ENCODE measurements around the gene SUMO2.

The SUMO2 gene

DNA sequence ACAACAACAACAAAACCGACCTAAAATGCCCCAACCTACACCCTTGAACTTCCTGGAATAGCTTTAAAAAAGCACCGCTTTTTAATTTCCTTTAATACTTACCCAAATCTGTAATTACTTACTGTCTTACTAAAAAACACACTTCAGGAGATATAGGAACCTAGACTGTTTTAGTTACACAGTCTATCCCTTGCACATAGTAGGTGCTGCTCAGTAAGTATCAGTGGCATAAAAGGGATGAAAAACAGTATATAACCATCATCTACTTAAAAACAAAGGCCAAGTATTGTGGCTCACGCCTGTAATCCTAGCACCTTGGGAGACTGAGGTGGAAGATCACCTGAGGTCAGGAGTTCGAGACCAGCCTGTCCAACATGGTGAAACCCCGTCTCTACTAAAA is 6.1 kb downstream of the SUMO2 start:
- H4K91ac ChIP-seq (ENCODE audit: low read depth, low read length, poor library complexity) = no peak overlapping the region
- H3K9ac ChIP-seq (ENCODE audit: low read depth, low read length, poor library complexity) = no peak overlapping the region
- H4K8ac ChIP-seq (ENCODE audit: low read depth, low read length) = no peak overlapping the region
- H3K14ac ChIP-seq (ENCODE audit: low read length) = no peak overlapping the region
- no peak overlapping the region for H3K4ac ChIP-seq (ENCODE audit: low read length)
- peaks cover 3% of the 10 kb centered on the region for H3K79me1 ChIP-seq (ENCODE audit: low read depth, low read length)
- no peaks in the 10 kb centered on the region for H3K27me3 ChIP-seq (ENCODE audit: control insufficient read depth in 3 of 3, insufficient read depth in 3 of 3, low read depth in 1 of 3, low read length in 3 of 3)
- H3K27ac ChIP-seq (replicated peaks; ENCODE audit: low read length) = no peak overlapping the region
- no peak overlapping the region for H2BK5ac ChIP-seq (ENCODE audit: low read length)
- H2AFZ ChIP-seq (ENCODE audit: low read length) = no peak overlapping the region
- no peak overlapping the region for H3K23ac ChIP-seq (ENCODE audit: low read depth, low read length, poor library complexity)
- no peak overlapping the region for H2AK5ac ChIP-seq (ENCODE audit: low read depth, low read length)
- H3K4me2 ChIP-seq (ENCODE audit: insufficient read depth, low read length, poor library complexity, severe bottlenecking) = no peak overlapping the region
- H2BK120ac ChIP-seq (ENCODE audit: low read depth, low read length) = no peak overlapping the region
- H3K4me3 ChIP-seq (ENCODE audit: low read length in 2 of 2) = no peak overlapping the region
- peaks cover 45 to 95% of the 10 kb centered on the region in 2 donors for H3K36me3 ChIP-seq (replicated peaks in 1 of 2; ENCODE audit: control insufficient read depth in 2 of 2, insufficient read depth in 2 of 2, low read length in 2 of 2)
- WGBS, 2 donors (ENCODE audit: extremely low coverage in 2 of 2, insufficient read length in 2 of 2, insufficient replicate concordance in 1 of 2) = 100% methylated on average over 1 of the region's 5 CpGs; no CpG with 5 or more reads in 1 of the 2 donors
- H3K18ac ChIP-seq (ENCODE audit: low read length) = no peak overlapping the region
- H3K9me3 ChIP-seq (replicated peaks in 1 of 2; ENCODE audit: control insufficient read depth in 2 of 2, insufficient read depth in 1 of 2, low read depth in 1 of 2, low read length in 2 of 2) = no peaks in the 10 kb centered on the region
- no peak overlapping the region for H2BK12ac ChIP-seq (ENCODE audit: low read length)
- H3K4me1 ChIP-seq (ENCODE audit: control insufficient read depth in 2 of 2, insufficient read depth in 1 of 2, low read depth in 1 of 2, low read length in 2 of 2) = peaks cover 0 to 8% of the 10 kb centered on the region in 2 donors
- no peak overlapping the region for H2BK15ac ChIP-seq (ENCODE audit: low read length)
- no peak for DNase-seq (ENCODE audit: low spot score)

DNA sequence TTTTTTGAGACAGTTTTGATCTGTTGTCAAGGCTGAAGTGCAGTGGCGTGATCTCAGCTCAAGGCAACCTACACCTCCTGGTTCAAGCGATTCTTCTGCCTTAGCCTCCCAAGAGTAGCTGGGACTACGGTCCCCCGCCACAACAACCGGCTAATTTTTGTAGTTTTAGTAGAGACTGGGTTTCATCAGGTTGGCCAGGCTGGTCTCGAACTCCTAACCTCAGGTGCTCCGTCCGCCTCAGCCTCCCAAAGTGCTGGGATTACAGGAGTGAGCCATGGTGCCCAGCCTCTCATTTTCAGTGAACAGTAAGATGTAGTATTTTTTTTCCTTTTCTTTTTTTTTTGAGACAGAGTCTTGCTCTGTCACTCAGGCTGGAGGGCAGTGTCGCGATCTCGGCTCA is 7.8 kb downstream of the SUMO2 start:
- Histone ChIP-seq H3K79me1 (ENCODE audit: low read depth, low read length) (peaks cover 3% of the 10 kb centered on the region), H3K4me1 (ENCODE audit: control insufficient read depth in 2 of 2, insufficient read depth in 1 of 2, low read depth in 1 of 2, low read length in 2 of 2) (no peaks in the 10 kb centered on the region), H3K23ac (ENCODE audit: low read depth, low read length, poor library complexity) (no peak overlapping the region), H3K9ac (ENCODE audit: low read depth, low read length, poor library complexity) (no peak overlapping the region), H2AK5ac (ENCODE audit: low read depth, low read length) (no peak overlapping the region), H2BK12ac (ENCODE audit: low read length) (no peak overlapping the region), H3K9me3 (replicated peaks in 1 of 2; ENCODE audit: control insufficient read depth in 2 of 2, insufficient read depth in 1 of 2, low read depth in 1 of 2, low read length in 2 of 2) (no peaks in the 10 kb centered on the region), H4K8ac (ENCODE audit: low read depth, low read length) (no peak overlapping the region), H4K91ac (ENCODE audit: low read depth, low read length, poor library complexity) (no peak overlapping the region), H3K18ac (ENCODE audit: low read length) (no peak overlapping the region), H3K4me2 (ENCODE audit: insufficient read depth, low read length, poor library complexity, severe bottlenecking) (no peak overlapping the region), H3K4me3 (ENCODE audit: low read length in 2 of 2) (no peak overlapping the region), H3K27ac (replicated peaks; ENCODE audit: low read length) (no peak overlapping the region), H3K36me3 (replicated peaks in 1 of 2; ENCODE audit: control insufficient read depth in 2 of 2, insufficient read depth in 2 of 2, low read length in 2 of 2) (peaks cover 44 to 99% of the 10 kb centered on the region in 2 donors), H3K27me3 (ENCODE audit: control insufficient read depth in 3 of 3, insufficient read depth in 3 of 3, low read depth in 1 of 3, low read length in 3 of 3) (no peaks in the 10 kb centered on the region), H2BK15ac (ENCODE audit: low read length) (no peak overlapping the region), H3K4ac (ENCODE audit: low read length) (no peak overlapping the region), H2BK5ac (ENCODE audit: low read length) (no peak overlapping the region), H2AFZ (ENCODE audit: low read length) (no peak overlapping the region), H3K14ac (ENCODE audit: low read length) (no peak overlapping the region), H2BK120ac (ENCODE audit: low read depth, low read length) (no peak overlapping the region)
- DNase-seq (ENCODE audit: low spot score) = no peak
- WGBS, 2 donors (ENCODE audit: extremely low coverage in 2 of 2, insufficient read length in 2 of 2, insufficient replicate concordance in 1 of 2) = no CpG with 5 or more reads among the region's 11 CpGs

DNA sequence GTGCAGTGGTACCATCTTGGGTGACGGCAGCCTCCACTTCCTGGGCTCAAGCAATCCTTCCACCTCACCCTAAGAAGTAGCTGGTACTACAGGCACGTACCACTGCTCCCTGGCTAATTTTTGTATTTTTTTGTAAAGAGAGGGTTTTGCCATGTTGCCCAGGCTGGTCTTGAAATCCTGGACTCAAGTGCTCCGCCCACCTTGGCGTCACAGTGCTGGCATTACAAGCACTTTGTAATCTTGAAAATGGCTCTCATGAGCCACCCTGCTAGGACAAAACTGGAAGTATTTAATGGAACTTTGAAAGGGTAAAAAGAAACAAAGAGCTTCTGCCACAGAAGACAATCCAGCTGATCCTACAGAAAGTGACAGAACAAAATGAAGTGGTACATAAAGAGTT is 9.2 kb downstream of the SUMO2 start:
- no peaks in the 10 kb centered on the region for H3K9me3 ChIP-seq (replicated peaks in 1 of 2; ENCODE audit: control insufficient read depth in 2 of 2, insufficient read depth in 1 of 2, low read depth in 1 of 2, low read length in 2 of 2)
- no peaks in the 10 kb centered on the region for H3K4me1 ChIP-seq (ENCODE audit: control insufficient read depth in 2 of 2, insufficient read depth in 1 of 2, low read depth in 1 of 2, low read length in 2 of 2)
- no peak overlapping the region for H3K14ac ChIP-seq (ENCODE audit: low read length)
- no peak overlapping the region for H3K4me2 ChIP-seq (ENCODE audit: insufficient read depth, low read length, poor library complexity, severe bottlenecking)
- WGBS, 2 donors (ENCODE audit: extremely low coverage in 2 of 2, insufficient read length in 2 of 2, insufficient replicate concordance in 1 of 2) = no CpG with 5 or more reads among the region's 4 CpGs
- no peak overlapping the region for H3K27ac ChIP-seq (replicated peaks; ENCODE audit: low read length)
- H2AK5ac ChIP-seq (ENCODE audit: low read depth, low read length) = no peak overlapping the region
- no peak overlapping the region for H2BK12ac ChIP-seq (ENCODE audit: low read length)
- H2BK120ac ChIP-seq (ENCODE audit: low read depth, low read length) = no peak overlapping the region
- no peak overlapping the region for H2AFZ ChIP-seq (ENCODE audit: low read length)
- no peak overlapping the region for H3K18ac ChIP-seq (ENCODE audit: low read length)
- H3K4me3 ChIP-seq (ENCODE audit: low read length in 2 of 2) = no peak overlapping the region
- H3K4ac ChIP-seq (ENCODE audit: low read length) = no peak overlapping the region
- H2BK5ac ChIP-seq (ENCODE audit: low read length) = no peak overlapping the region
- no peak overlapping the region for H2BK15ac ChIP-seq (ENCODE audit: low read length)
- no peak overlapping the region for H3K9ac ChIP-seq (ENCODE audit: low read depth, low read length, poor library complexity)
- H4K91ac ChIP-seq (ENCODE audit: low read depth, low read length, poor library complexity) = no peak overlapping the region
- H3K23ac ChIP-seq (ENCODE audit: low read depth, low read length, poor library complexity) = no peak overlapping the region
- peaks cover 5% of the 10 kb centered on the region for H3K79me1 ChIP-seq (ENCODE audit: low read depth, low read length)
- no peak overlapping the region for H4K8ac ChIP-seq (ENCODE audit: low read depth, low read length)
- H3K27me3 ChIP-seq (ENCODE audit: control insufficient read depth in 3 of 3, insufficient read depth in 3 of 3, low read depth in 1 of 3, low read length in 3 of 3) = no peaks in the 10 kb centered on the region
- DNase-seq (ENCODE audit: low spot score) = no peak
- H3K36me3 ChIP-seq (replicated peaks in 1 of 2; ENCODE audit: control insufficient read depth in 2 of 2, insufficient read depth in 2 of 2, low read length in 2 of 2) = peaks cover 42 to 97% of the 10 kb centered on the region in 2 donors

DNA sequence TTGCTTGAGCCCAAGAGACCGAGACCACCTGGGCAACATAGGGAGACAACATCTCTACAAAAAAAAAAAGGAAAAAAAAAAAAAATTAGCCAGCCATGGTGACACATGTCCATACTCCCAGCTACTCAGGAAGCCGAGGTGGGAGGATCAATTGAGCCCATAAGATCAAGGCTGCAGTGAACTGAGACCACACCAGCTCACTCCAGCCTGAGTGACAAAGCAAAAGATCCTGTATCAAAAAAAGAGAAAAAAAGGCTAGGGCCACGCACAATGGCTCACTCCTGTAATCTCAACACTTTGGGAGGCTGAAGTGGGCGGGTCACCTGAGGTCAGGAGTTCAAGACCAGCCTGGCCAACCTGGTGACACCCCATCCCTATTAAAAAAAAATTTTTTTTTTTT is 13.8 kb downstream of the SUMO2 start:
- no peak overlapping the region for H3K4me2 ChIP-seq (ENCODE audit: insufficient read depth, low read length, poor library complexity, severe bottlenecking)
- no peak overlapping the region for H3K4me3 ChIP-seq (ENCODE audit: low read length in 2 of 2)
- H3K9me3 ChIP-seq (replicated peaks in 1 of 2; ENCODE audit: control insufficient read depth in 2 of 2, insufficient read depth in 1 of 2, low read depth in 1 of 2, low read length in 2 of 2) = no peaks in the 10 kb centered on the region
- no peak overlapping the region for H4K8ac ChIP-seq (ENCODE audit: low read depth, low read length)
- no peak overlapping the region for H3K18ac ChIP-seq (ENCODE audit: low read length)
- H3K27ac ChIP-seq (replicated peaks; ENCODE audit: low read length) = no peak overlapping the region
- H3K4me1 ChIP-seq (ENCODE audit: control insufficient read depth in 2 of 2, insufficient read depth in 1 of 2, low read depth in 1 of 2, low read length in 2 of 2) = no peaks in the 10 kb centered on the region
- no peak overlapping the region for H3K23ac ChIP-seq (ENCODE audit: low read depth, low read length, poor library complexity)
- no peaks in the 10 kb centered on the region for H3K27me3 ChIP-seq (ENCODE audit: control insufficient read depth in 3 of 3, insufficient read depth in 3 of 3, low read depth in 1 of 3, low read length in 3 of 3)
- H2AK5ac ChIP-seq (ENCODE audit: low read depth, low read length) = no peak overlapping the region
- no peak overlapping the region for H2AFZ ChIP-seq (ENCODE audit: low read length)
- DNase-seq (ENCODE audit: low spot score) = no peak
- peaks cover 2% of the 10 kb centered on the region for H3K79me1 ChIP-seq (ENCODE audit: low read depth, low read length)
- H3K4ac ChIP-seq (ENCODE audit: low read length) = no peak overlapping the region
- WGBS, 2 donors (ENCODE audit: extremely low coverage in 2 of 2, insufficient read length in 2 of 2, insufficient replicate concordance in 1 of 2) = no CpG with 5 or more reads among the region's 4 CpGs
- H3K14ac ChIP-seq (ENCODE audit: low read length) = no peak overlapping the region
- no peak overlapping the region for H3K9ac ChIP-seq (ENCODE audit: low read depth, low read length, poor library complexity)
- H2BK15ac ChIP-seq (ENCODE audit: low read length) = no peak overlapping the region
- H3K36me3 ChIP-seq (replicated peaks in 1 of 2; ENCODE audit: control insufficient read depth in 2 of 2, insufficient read depth in 2 of 2, low read length in 2 of 2) = peaks cover 25 to 92% of the 10 kb centered on the region in 2 donors
- no peak overlapping the region for H2BK5ac ChIP-seq (ENCODE audit: low read length)
- H4K91ac ChIP-seq (ENCODE audit: low read depth, low read length, poor library complexity) = no peak overlapping the region
- no peak overlapping the region for H2BK120ac ChIP-seq (ENCODE audit: low read depth, low read length)
- H2BK12ac ChIP-seq (ENCODE audit: low read length) = no peak overlapping the region
